Measurements from ENCODE around the gene SYTL1.

SYTL1 gene

GRCh38 chr1:27341525-27342252 lies at the start of gene SYTL1:
TSS of gene SYTL1 (plus strand) at chr1:27342022. CDS start at chr1:27345335, 3,313 bp downstream.
- peak in 1 of 2 donors; percentile 52 for DNase-seq (ENCODE audit: low read depth in 2 of 2)

GRCh38 chr1:27292106-27292505 lies 49.7 kb upstream of the SYTL1 start:
- DNase-seq (ENCODE audit: low read depth in 2 of 2) = no peak

- no peak for DNase-seq (ENCODE audit: low read depth in 2 of 2)
Observed at GRCh38 chr1:27293915-27294314, 47.9 kb upstream of the SYTL1 start.

GRCh38 chr1:27296773-27297291 lies 45.0 kb upstream of the SYTL1 start:
- peak; percentile 20 to 32 for DNase-seq (ENCODE audit: low read depth in 2 of 2)

- DNase-seq (ENCODE audit: low read depth in 2 of 2) = no peak
Observed at GRCh38 chr1:27297903-27298302, 43.9 kb upstream of the SYTL1 start.

GRCh38 chr1:27298632-27299384 lies 43.0 kb upstream of the SYTL1 start:
- no peak for DNase-seq (ENCODE audit: low read depth in 2 of 2)

GRCh38 chr1:27299385-27300271 lies 42.2 kb upstream of the SYTL1 start:
- no peak for DNase-seq (ENCODE audit: low read depth in 2 of 2)

GRCh38 chr1:27300341-27301051 lies 41.3 kb upstream of the SYTL1 start:
- peak; percentile 47 to 50 for DNase-seq (ENCODE audit: low read depth in 2 of 2)

GRCh38 chr1:27301052-27301422 lies 40.8 kb upstream of the SYTL1 start:
- DNase-seq (ENCODE audit: low read depth in 2 of 2) = no peak

GRCh38 chr1:27301582-27302199 lies 40.1 kb upstream of the SYTL1 start:
- DNase-seq (ENCODE audit: low read depth in 2 of 2) = no peak

GRCh38 chr1:27302612-27303011 lies 39.2 kb upstream of the SYTL1 start:
- no peak for DNase-seq (ENCODE audit: low read depth in 2 of 2)

- DNase-seq (ENCODE audit: low read depth in 2 of 2) = no peak
Observed at GRCh38 chr1:27303509-27303908, 38.3 kb upstream of the SYTL1 start.

GRCh38 chr1:27306071-27306470 lies 35.8 kb upstream of the SYTL1 start:
- DNase-seq (ENCODE audit: low read depth in 2 of 2) = no peak

GRCh38 chr1:27306892-27307761 lies 34.7 kb upstream of the SYTL1 start:
- DNase-seq (ENCODE audit: low read depth in 2 of 2) = no peak

- DNase-seq (ENCODE audit: low read depth in 2 of 2) = no peak
Observed at GRCh38 chr1:27307874-27308598, 33.8 kb upstream of the SYTL1 start.

GRCh38 chr1:27314169-27314568 lies 27.7 kb upstream of the SYTL1 start:
- DNase-seq (ENCODE audit: low read depth in 2 of 2) = no peak

GRCh38 chr1:27314737-27315136 lies 27.1 kb upstream of the SYTL1 start:
- DNase-seq (ENCODE audit: low read depth in 2 of 2) = no peak

- no peak for DNase-seq (ENCODE audit: low read depth in 2 of 2)
Observed at GRCh38 chr1:27316860-27317259, 25.0 kb upstream of the SYTL1 start.

GRCh38 chr1:27318136-27318535 lies 23.7 kb upstream of the SYTL1 start:
- DNase-seq (ENCODE audit: low read depth in 2 of 2) = no peak
